Tibial artery (tissue), 4 donors: ENCODE data around the gene C12orf56.

Experiments used
- DNase-seq, 2 donors: peaks; one replicate each; pipeline ENCODE4 v3.0.0-alpha.2; 2019
- H3K27ac ChIP-seq, 2 donors: fragments of 200-600 bp; sonication (generic) in 1 of 2; 1 replicate in 1 of 2; 2 replicates in 1 of 2; pipeline ENCODE4 v1.5.1; 2018 to 2019; ENCODE audit warnings: mild to moderate bottlenecking in 1 of 2
- H3K27me3 ChIP-seq, 2 donors: fragments of 200-600 bp; sonication (generic) in 1 of 2; one replicate each; pipeline versions ENCODE4 v1.5.1 to v1.6.0; 2016 to 2019
- H3K36me3 ChIP-seq, 3 donors: fragments of 200-600 bp; sonication (generic) in 2 of 3; one replicate each; pipeline ENCODE4 v1.5.1; 2016 to 2019; ENCODE audit warnings: mild to moderate bottlenecking in 2 of 3
- H3K4me1 ChIP-seq, 4 donors: fragments of 200-600 bp; sonication (generic) in 2 of 4; 1 replicate in 3 of 4; 2 replicates in 1 of 4; pipeline ENCODE4 v1.5.1; 2016 to 2019
- H3K4me3 ChIP-seq, 2 donors: fragments of 200-600 bp; sonication (generic) in 1 of 2; 1 replicate in 1 of 2; 2 replicates in 1 of 2; pipeline ENCODE4 v1.5.1; 2018 to 2019; ENCODE audit warnings: mild to moderate bottlenecking in 2 of 2
- H3K9me3 ChIP-seq, 3 donors: fragments of 200-600 bp; sonication (generic) in 1 of 3; one replicate each; pipeline ENCODE4 v1.5.1; 2016 to 2019
- CTCF ChIP-seq, 2 experiments: fragments of 200-600 bp in 1 of 2; fragments of 450-650 bp in 1 of 2; IDR thresholded peaks; one replicate each; pipeline ENCODE4 v1.5.1; 2017 to 2019; ENCODE audit warnings: antibody characterized with exemption in 2 of 2, mild to moderate bottlenecking in 1 of 2, moderate library complexity in 1 of 2
- intact Hi-C: fragments of 100-400 bp; cut with DNase I; formaldehyde crosslinking; loops from one replicate; pipeline ENCODE4 v1.15.0; 2023; ENCODE audit warnings: low total_unique reads

C12orf56 gene

GRCh38 chr12:64270411-64270810 is 120.1 kb downstream of the C12orf56 start:
- TF ChIP-seq CTCF (IDR thresholded peaks at IDR 0.05) = no peak
- no peaks in the 10 kb centered on the region for H3K27me3 ChIP-seq
- no peak for DNase-seq

DNA sequence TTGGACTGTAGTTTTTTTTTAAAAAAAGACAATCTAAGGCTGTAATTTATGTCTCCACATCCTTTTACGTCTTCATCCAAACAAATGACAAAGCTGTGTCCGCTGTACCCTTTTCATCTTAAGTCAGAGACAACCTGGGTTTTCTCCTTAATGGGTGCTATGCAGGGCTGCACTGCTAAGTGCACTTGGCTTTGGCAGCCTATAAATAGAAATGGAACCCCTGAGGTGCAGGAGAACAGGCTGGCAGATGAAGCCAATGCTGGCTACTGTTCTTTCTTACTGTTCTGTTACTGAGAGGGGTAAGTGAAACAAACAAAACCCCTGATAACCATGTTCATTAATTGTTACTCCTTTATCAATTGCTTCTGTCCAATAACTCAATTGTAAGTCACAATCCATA is 121.4 kb downstream of the C12orf56 start:
- no peaks in the 10 kb centered on the region for H3K4me1 ChIP-seq
- H3K9me3 ChIP-seq = no peaks in the 10 kb centered on the region
- H3K4me3 ChIP-seq = no peak overlapping the region
- no peak for DNase-seq
- intact Hi-C loops = no loop called here
- no peak for TF ChIP-seq CTCF (IDR thresholded peaks at IDR 0.05)
- no peaks in the 10 kb centered on the region for H3K27me3 ChIP-seq
- no peaks in the 10 kb centered on the region for H3K36me3 ChIP-seq
- H3K27ac ChIP-seq = no peak overlapping the region

More at GRCh38 chr12:64270411-64270810, 120.1 kb downstream of the C12orf56 start:
- Histone ChIP-seq H3K4me3 (no peak overlapping the region), H3K4me1 (no peaks in the 10 kb centered on the region), H3K27ac (no peak overlapping the region), H3K9me3 (no peaks in the 10 kb centered on the region), H3K36me3 (no peaks in the 10 kb centered on the region)
- intact Hi-C loops = no loop called here

GRCh38 chr12:64268409-64268808 is 122.1 kb downstream of the C12orf56 start:
- H3K4me1 ChIP-seq = no peaks in the 10 kb centered on the region
- no peak overlapping the region for H3K4me3 ChIP-seq
- no peaks in the 10 kb centered on the region for H3K9me3 ChIP-seq
- TF ChIP-seq CTCF (IDR thresholded peaks at IDR 0.05) = no peak
- intact Hi-C loops = no loop called here
- H3K27ac ChIP-seq = no peak overlapping the region
- DNase-seq = no peak
- H3K36me3 ChIP-seq = no peaks in the 10 kb centered on the region
- H3K27me3 ChIP-seq = no peaks in the 10 kb centered on the region

- no peak overlapping the region for H3K4me3 ChIP-seq
- no peak overlapping the region for H3K27ac ChIP-seq
- H3K27me3 ChIP-seq = no peaks in the 10 kb centered on the region
- no peak for DNase-seq
- TF ChIP-seq CTCF (IDR thresholded peaks at IDR 0.05) = no peak
- H3K36me3 ChIP-seq = no peaks in the 10 kb centered on the region
- intact Hi-C loops = no loop called here
- H3K9me3 ChIP-seq = no peaks in the 10 kb centered on the region
- no peaks in the 10 kb centered on the region for H3K4me1 ChIP-seq
Observed at GRCh38 chr12:64265839-64266238, 124.7 kb downstream of the C12orf56 start.

DNA sequence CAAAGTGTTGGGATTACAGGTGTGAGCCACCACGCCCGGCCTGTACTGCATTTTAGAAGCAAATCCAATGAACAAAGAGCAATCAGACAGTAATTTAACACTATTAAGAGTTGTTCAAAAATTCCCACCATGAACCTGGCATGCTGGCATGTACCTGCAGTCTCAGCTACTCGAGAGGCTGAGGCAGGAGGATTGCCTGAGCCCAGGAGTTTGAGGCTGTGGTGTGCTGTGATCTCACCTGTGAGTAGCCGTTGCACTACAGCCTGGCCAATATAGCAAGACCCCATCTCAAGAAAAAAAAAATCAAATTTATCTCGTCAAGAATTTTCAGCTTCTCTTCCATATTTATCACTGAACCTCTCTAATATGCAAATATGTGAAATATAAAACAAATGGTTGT is 128.7 kb downstream of the C12orf56 start:
- Histone ChIP-seq H3K27me3 (no peaks in the 10 kb centered on the region), H3K36me3 (no peaks in the 10 kb centered on the region), H3K4me1 (no peaks in the 10 kb centered on the region), H3K9me3 (no peaks in the 10 kb centered on the region), H3K4me3 (no peak overlapping the region), H3K27ac (no peak overlapping the region)
- DNase-seq = no peak
- intact Hi-C loops = no loop called here
- no peak for TF ChIP-seq CTCF (IDR thresholded peaks at IDR 0.05)

- Histone ChIP-seq H3K9me3 (no peaks in the 10 kb centered on the region), H3K36me3 (no peaks in the 10 kb centered on the region), H3K4me1 (no peaks in the 10 kb centered on the region), H3K27me3 (no peaks in the 10 kb centered on the region), H3K27ac (no peak overlapping the region), H3K4me3 (no peak overlapping the region)
- DNase-seq = no peak
- intact Hi-C loops = loop anchor here (5.0 kb wide), 1 partner anchor 436 kb away; no protein-coding TSS in a partner anchor
- TF ChIP-seq CTCF (IDR thresholded peaks at IDR 0.05) = no peak
Observed at GRCh38 chr12:64258576-64258975, 132.0 kb downstream of the C12orf56 start.
